GM10266 (cell line): Measurements from ENCODE around the gene RABGAP1L.

ENCODE experiments used
- DNase-seq: peaks from one replicate; pipeline ENCODE4 v3.0.0; 2012; ENCODE audit errors: extremely low spot score
- TF ChIP-seq, protein P1 (sequence below): IDR thresholded peaks from 2 replicates; pipeline ENCODE4 v1.5.1; 2012; ENCODE audit warnings: mild to moderate bottlenecking, low read depth; ENCODE audit not compliant: control insufficient read depth, insufficient read depth; ENCODE audit errors: missing control alignments

The RABGAP1L gene

DNA sequence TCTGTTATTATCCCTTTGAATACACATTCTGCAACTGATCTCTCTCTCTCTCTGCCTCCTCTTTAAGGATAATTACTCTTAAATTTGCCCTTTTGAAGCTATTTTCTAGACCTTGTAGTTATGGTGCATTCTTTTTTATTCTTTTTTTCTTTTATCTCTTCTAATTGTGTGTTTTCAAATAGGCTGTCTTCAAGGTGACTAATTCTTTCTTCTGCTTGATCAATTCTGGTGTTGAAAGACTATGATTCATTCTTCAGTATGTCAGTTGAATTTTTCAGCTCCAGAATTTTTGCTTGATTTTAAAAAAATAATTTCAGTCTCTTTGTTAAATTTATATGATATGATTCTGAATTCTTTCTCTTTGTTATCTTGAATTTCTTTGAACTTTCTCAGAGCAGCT, 192.8 kb downstream of the RABGAP1L start:
- no peak for DNase-seq
- TF ChIP-seq, protein P1, sequence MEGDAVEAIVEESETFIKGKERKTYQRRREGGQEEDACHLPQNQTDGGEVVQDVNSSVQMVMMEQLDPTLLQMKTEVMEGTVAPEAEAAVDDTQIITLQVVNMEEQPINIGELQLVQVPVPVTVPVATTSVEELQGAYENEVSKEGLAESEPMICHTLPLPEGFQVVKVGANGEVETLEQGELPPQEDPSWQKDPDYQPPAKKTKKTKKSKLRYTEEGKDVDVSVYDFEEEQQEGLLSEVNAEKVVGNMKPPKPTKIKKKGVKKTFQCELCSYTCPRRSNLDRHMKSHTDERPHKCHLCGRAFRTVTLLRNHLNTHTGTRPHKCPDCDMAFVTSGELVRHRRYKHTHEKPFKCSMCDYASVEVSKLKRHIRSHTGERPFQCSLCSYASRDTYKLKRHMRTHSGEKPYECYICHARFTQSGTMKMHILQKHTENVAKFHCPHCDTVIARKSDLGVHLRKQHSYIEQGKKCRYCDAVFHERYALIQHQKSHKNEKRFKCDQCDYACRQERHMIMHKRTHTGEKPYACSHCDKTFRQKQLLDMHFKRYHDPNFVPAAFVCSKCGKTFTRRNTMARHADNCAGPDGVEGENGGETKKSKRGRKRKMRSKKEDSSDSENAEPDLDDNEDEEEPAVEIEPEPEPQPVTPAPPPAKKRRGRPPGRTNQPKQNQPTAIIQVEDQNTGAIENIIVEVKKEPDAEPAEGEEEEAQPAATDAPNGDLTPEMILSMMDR, result no peak

DNA sequence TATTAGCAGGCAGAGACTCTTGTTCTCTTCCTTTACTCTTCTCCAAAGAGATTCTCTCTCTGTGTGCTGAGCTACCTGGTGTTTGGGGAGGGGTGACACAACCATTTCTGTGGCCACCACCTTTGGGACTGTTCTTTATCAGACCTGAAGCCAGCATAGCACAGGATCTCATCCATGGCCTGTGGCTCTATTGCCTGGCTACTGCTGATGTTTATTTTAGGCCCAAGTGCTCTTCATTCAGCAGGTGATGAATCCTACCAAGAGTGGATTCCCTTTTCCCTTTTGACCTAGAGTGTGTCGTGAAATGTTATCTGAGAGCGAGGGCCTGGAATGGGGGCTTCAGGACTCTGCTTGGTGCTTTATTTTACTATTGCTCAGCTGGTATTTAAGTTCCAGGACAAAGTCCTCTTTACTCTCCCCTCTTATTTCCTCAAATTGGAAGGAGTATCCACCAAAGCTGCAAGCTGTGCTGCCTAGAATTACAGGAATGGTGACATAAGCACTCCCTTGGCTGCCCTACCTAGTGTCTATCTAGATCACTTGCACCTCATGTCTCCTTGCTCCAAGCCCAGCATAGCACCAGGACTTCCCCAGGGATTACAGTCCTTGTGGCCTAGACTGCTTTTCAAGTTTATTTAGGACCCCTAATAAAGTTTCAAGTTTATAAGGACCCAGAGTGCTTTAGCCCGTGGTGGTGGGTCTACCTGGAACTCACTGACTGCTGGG, 193.7 kb downstream of the RABGAP1L start:
- TF ChIP-seq, protein P1, result no peak
- no peak for DNase-seq

DNA sequence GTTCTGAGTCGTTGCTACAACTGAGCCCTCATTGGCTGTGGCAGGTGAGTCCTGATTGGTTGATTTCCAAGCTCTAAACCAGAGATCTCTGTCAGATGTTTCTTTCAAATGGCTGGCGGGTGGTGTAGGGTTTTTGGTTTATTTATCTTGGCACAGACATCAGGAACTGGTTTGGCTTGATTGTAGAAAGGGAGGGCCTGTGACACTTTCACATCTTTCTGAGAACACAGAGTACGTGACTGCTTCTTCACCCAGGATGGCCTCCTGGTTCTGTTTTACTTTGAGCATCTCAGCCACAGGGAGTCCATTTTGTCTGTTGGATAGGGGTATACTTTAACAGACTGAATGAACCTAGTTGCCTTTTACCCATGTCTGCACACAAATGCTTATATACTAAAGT, 199.0 kb downstream of the RABGAP1L start:
- TF ChIP-seq, protein P1, result no peak
- DNase-seq, result no peak

DNA sequence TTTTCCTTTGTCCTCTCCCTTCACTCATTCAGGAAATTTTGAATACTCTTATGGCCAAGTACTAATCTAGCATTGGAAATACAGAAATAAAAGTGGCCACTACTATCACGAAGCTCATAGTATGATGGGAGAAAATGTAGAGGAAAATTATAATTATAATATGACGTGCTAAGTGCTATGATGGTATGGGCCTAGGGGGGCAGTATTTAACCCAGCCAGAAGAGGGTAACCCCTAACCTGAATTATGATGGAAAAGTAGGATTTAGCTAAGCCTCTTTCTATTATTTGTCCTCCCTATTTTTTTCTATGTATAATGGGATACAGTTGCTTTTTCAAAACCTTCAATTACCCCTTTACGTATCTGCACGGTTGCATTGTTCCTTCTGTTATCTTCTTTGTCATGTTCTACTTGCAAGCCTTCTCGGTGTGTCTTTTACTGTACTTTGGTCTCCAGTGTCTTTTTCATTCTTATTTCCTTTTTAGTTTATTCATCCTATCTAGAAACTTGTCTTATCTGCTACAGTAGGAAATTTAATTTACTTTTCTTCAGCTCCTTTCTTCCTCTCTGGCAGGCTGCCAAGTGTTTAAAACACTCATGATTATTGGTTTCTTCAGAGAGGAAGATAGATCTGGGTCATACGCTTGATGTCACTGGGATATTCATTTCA, 199.6 kb downstream of the RABGAP1L start:
- DNase-seq, result no peak
- TF ChIP-seq, protein P1, result no peak

DNA sequence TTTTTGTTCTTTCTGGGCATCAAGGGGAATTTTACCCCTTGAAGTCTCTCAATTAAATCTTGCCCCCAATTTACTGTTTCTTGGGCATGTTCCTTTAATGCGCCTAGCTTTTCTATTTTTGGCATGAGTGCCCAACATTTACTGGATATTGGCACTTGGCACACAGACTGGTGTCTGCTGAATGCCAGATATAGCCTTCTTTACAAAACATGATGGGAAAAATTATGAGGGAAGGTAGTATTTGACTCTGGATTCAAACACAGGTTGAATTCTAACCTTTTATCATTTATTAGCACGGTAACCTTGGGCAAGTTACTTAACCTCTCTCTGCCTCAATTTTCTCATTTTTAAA, 200.1 kb downstream of the RABGAP1L start:
- TF ChIP-seq, protein P1, result no peak
- no peak for DNase-seq

DNA sequence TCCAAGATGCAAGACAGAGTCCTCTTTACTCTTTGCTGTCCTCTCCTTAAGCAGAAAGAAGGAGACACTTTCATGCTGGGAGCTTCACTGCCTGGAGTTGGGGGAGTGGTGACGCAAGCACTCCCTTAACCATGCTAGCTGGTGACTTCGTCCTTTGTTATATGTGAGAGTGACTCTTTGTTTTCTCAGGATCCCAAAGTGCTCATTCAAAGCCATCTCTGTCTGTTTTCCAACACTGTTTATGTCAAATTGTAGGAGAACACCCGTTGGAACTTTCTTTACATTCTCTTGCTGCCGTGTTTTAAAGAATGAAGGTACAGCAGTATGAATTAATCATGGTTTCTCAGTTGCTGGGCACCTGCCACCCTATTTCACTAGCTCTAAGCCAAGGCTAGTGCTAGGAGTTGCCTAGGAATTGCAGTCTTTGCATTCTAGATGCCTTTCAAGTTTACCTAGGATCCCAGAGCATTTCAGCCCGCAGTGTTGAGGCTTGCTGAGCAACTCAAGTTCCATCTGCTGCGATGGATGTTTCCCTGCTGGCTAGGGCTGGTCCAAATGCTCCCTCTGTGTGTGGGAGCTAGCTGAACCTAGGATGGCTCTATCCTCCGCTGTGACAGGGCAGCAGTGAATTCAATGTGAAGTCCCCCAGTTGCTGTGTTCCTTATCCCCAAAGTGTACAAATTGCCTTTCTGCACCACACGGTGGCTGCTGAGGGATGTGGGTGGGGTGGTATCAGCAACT, 205.8 kb downstream of the RABGAP1L start:
- TF ChIP-seq, protein P1, result no peak
- no peak for DNase-seq
